Astrocyte (in vitro differentiated cells and primary cell): Measurements from ENCODE around the gene HMOX1. TPM values are rescaled to one million over a fixed set of nuclear protein-coding genes. Genes with fewer than 3 reads are reported as not detected.
"Not testable (repeated sequence)": the region's sequence is repeated elsewhere in the genome, so short reads cannot be mapped to it uniquely, and the experiment has no call there.

Experiments used
- DNase-seq: peaks from one replicate; pipeline ENCODE4 v3.0.0-alpha.2; 2010; ENCODE audit warnings: low read depth
- FAIRE-seq: peaks from 2 replicates; lab custom pipeline; 2011; peaks lifted over from hg19 to GRCh38; lab: Jason Lieb, UNC
- H2AFZ ChIP-seq: 2 replicates; pipeline ENCODE4 v1.6.0; 2012; ENCODE audit warnings: low read depth, low read length, inconsistent platforms
- H3K27ac ChIP-seq: 2 replicates; pipeline ENCODE4 v1.5.1; 2011; ENCODE audit warnings: low read depth, low read length, inconsistent platforms
- H3K27me3 ChIP-seq: 2 replicates; pipeline ENCODE4 v1.6.0; 2011; ENCODE audit warnings: low read length, inconsistent platforms; ENCODE audit not compliant: insufficient read depth
- H3K36me3 ChIP-seq: 2 replicates; pipeline ENCODE4 v1.5.1; 2011; ENCODE audit warnings: low read length, inconsistent platforms; ENCODE audit not compliant: insufficient read depth
- H3K4me1 ChIP-seq: 2 replicates; pipeline ENCODE4 v1.5.1; 2011; ENCODE audit warnings: low read length, inconsistent platforms; ENCODE audit not compliant: insufficient read depth
- H3K4me2 ChIP-seq: 2 replicates; pipeline ENCODE4 v1.6.0; 2012; ENCODE audit warnings: low read length, inconsistent platforms
- H3K4me3 ChIP-seq: 2 replicates; pipeline ENCODE4 v1.5.1; 2011; ENCODE audit warnings: low read depth, mild to moderate bottlenecking, low read length, inconsistent platforms; ENCODE audit not compliant: insufficient read depth
- H3K79me2 ChIP-seq: 2 replicates; pipeline ENCODE4 v1.6.0; 2012; ENCODE audit warnings: mild to moderate bottlenecking, low read length, inconsistent platforms; ENCODE audit not compliant: insufficient read depth
- H3K9ac ChIP-seq: 2 replicates; pipeline ENCODE4 v1.6.0; 2012; ENCODE audit warnings: mild to moderate bottlenecking, low read length, inconsistent platforms
- H3K9me3 ChIP-seq: 2 replicates; pipeline ENCODE4 v1.5.1; 2012; ENCODE audit warnings: low read depth, mild to moderate bottlenecking, low read length, inconsistent platforms; ENCODE audit not compliant: insufficient read depth
- H4K20me1 ChIP-seq: 2 replicates; pipeline ENCODE4 v1.6.0; 2012; ENCODE audit warnings: low read length, inconsistent platforms; ENCODE audit not compliant: insufficient read depth
- H3K27ac Mint-ChIP-seq: one replicate; pipeline ENCODE4 v1.8.0; 2021; ENCODE audit warnings: mild to moderate bottlenecking, mixed read lengths; ENCODE audit not compliant: unreplicated experiment
- H3K27me3 Mint-ChIP-seq: one replicate; pipeline ENCODE4 v1.8.0; 2021; ENCODE audit warnings: low read depth, mixed read lengths; ENCODE audit not compliant: unreplicated experiment
- H3K36me3 Mint-ChIP-seq: one replicate; pipeline ENCODE4 v1.8.0; 2021; ENCODE audit warnings: low read depth, mixed read lengths; ENCODE audit not compliant: unreplicated experiment
- H3K4me1 Mint-ChIP-seq: one replicate; pipeline ENCODE4 v1.8.0; 2021; ENCODE audit warnings: low read depth, mixed read lengths; ENCODE audit not compliant: unreplicated experiment
- H3K4me3 Mint-ChIP-seq: one replicate; pipeline ENCODE4 v1.8.0; 2021; ENCODE audit warnings: mild to moderate bottlenecking, moderate library complexity, mixed read lengths; ENCODE audit not compliant: unreplicated experiment
- H3K9me3 Mint-ChIP-seq: one replicate; pipeline ENCODE4 v1.8.0; 2021; ENCODE audit warnings: mild to moderate bottlenecking, mixed read lengths; ENCODE audit not compliant: unreplicated experiment
- CTCF ChIP-seq: IDR thresholded peaks from 2 replicates; pipeline ENCODE4 v1.5.1; 2011; ENCODE audit warnings: low read depth, mild to moderate bottlenecking, inconsistent platforms, low read length, moderate library complexity; ENCODE audit not compliant: insufficient read depth
- EZH2 ChIP-seq: IDR thresholded peaks from 2 replicates; pipeline ENCODE4 v1.6.1; 2012; ENCODE audit warnings: mild to moderate bottlenecking, low read length, inconsistent platforms; ENCODE audit not compliant: insufficient read depth
- total RNA-seq: library from RNA; stranded (reverse); gene quantifications from 2 replicates; pipeline ENCODE4 v1.2.1, GENCODE V29; 2021

The HMOX1 gene
- total RNA-seq, 1 donor from 2014 or later, result 17.0 TPM

- no peak overlapping the region for H3K9ac ChIP-seq
- no peaks in the 10 kb centered on the region for H3K9me3 Mint-ChIP-seq
- H3K27ac ChIP-seq, result no peak overlapping the region
- no peaks in the 10 kb centered on the region for H3K36me3 ChIP-seq
- H3K79me2 ChIP-seq, result no peaks in the 10 kb centered on the region
- no peak overlapping the region for H3K4me2 ChIP-seq
- H4K20me1 ChIP-seq, result no peaks in the 10 kb centered on the region
- H3K4me1 Mint-ChIP-seq, result no peaks in the 10 kb centered on the region
- no peak overlapping the region for H2AFZ ChIP-seq
- H3K4me3 Mint-ChIP-seq, result no peak overlapping the region
- no peaks in the 10 kb centered on the region for H3K4me1 ChIP-seq
- peaks cover 4% of the 10 kb centered on the region for H3K36me3 Mint-ChIP-seq
- H3K27me3 ChIP-seq, result no peaks in the 10 kb centered on the region
- no peak overlapping the region for H3K27ac Mint-ChIP-seq
- FAIRE-seq (no peak), DNase-seq (no peak)
- H3K4me3 ChIP-seq, result no peak overlapping the region
- no peak for TF ChIP-seq EZH2
- TF ChIP-seq CTCF, result no peak
- H3K27me3 Mint-ChIP-seq, result no peaks in the 10 kb centered on the region
- H3K9me3 ChIP-seq, result no peaks in the 10 kb centered on the region
These were observed 12.5 kb downstream of the HMOX1 start for GRCh38 chr22:35393116-35394010.

DNA sequence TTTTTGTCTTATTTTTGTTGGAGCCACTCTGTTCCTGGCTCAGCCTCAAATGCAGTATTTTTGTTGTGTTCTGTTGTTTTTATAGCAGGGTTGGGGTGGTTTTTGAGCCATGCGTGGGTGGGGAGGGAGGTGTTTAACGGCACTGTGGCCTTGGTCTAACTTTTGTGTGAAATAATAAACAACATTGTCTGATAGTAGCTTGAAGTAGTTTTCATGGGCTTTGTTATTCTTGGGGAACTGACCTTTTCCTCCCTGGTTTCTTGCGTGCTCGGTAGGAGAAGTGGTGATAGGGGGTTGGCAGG, 13.1 kb downstream of the HMOX1 start:
- H3K27ac Mint-ChIP-seq, result no peak overlapping the region
- Histone ChIP-seq H4K20me1 (no peaks in the 10 kb centered on the region), H3K4me1 (no peaks in the 10 kb centered on the region), H3K79me2 (no peaks in the 10 kb centered on the region), H3K27ac (no peak overlapping the region), H3K36me3 (no peaks in the 10 kb centered on the region), H2AFZ (no peak overlapping the region), H3K9me3 (no peaks in the 10 kb centered on the region), H3K4me2 (no peak overlapping the region), H3K27me3 (no peaks in the 10 kb centered on the region), H3K9ac (no peak overlapping the region), H3K4me3 (no peak overlapping the region)
- TF ChIP-seq CTCF, result no peak
- TF ChIP-seq EZH2, result no peak
- DNase-seq (no peak), FAIRE-seq (no peak)
- H3K27me3 Mint-ChIP-seq, result no peaks in the 10 kb centered on the region
- no peaks in the 10 kb centered on the region for H3K4me1 Mint-ChIP-seq
- no peak overlapping the region for H3K4me3 Mint-ChIP-seq
- H3K9me3 Mint-ChIP-seq, result no peaks in the 10 kb centered on the region
- H3K36me3 Mint-ChIP-seq, result peaks cover 4% of the 10 kb centered on the region

- no peaks in the 10 kb centered on the region for H4K20me1 ChIP-seq
- FAIRE-seq, result no peak
- H3K27me3 ChIP-seq, result no peaks in the 10 kb centered on the region
- peaks cover 4% of the 10 kb centered on the region for H3K4me1 Mint-ChIP-seq
- H3K9me3 ChIP-seq, result no peaks in the 10 kb centered on the region
- H3K36me3 Mint-ChIP-seq, result peaks cover 3% of the 10 kb centered on the region
- no peak overlapping the region for H3K4me2 ChIP-seq
- TF ChIP-seq EZH2 (no peak), CTCF (no peak)
- H3K9ac ChIP-seq, result no peak overlapping the region
- no peaks in the 10 kb centered on the region for H3K9me3 Mint-ChIP-seq
- H3K4me3 Mint-ChIP-seq, result no peak overlapping the region
- no peak overlapping the region for H3K27ac ChIP-seq
- H3K36me3 ChIP-seq, result no peaks in the 10 kb centered on the region
- no peaks in the 10 kb centered on the region for H3K27me3 Mint-ChIP-seq
- no peak overlapping the region for H2AFZ ChIP-seq
- no peak overlapping the region for H3K4me3 ChIP-seq
- DNase-seq, result no peak
- H3K27ac Mint-ChIP-seq, result no peak overlapping the region
- H3K79me2 ChIP-seq, result no peaks in the 10 kb centered on the region
- H3K4me1 ChIP-seq, result no peaks in the 10 kb centered on the region
These were observed 14.1 kb downstream of the HMOX1 start for GRCh38 chr22:35394810-35395563.

DNA sequence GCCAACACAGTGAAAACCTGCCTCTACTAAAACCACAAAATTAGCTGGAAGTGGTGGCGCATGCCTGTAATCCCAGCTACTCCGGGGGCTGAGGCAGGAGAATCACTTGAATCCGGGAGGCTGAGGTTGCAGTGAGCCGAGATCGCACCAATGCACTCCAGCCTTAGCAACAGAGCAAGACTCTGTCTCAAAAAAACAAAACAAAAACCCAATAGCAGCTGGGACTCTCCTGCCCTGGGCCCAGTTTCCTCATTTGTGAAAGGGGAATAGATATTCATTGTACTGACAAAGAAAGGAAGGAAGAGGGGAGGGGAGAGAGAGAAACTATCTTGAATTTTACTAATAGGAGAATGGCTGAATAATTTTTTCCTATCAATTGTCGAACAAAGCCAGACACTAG, 15.7 kb downstream of the HMOX1 start:
- H3K4me2 ChIP-seq, FAIRE-seq, H2AFZ ChIP-seq, H4K20me1 ChIP-seq, H3K36me3 Mint-ChIP-seq, H3K9me3 Mint-ChIP-seq, H3K9ac ChIP-seq, H3K4me3 ChIP-seq, H3K36me3 ChIP-seq, H3K27ac ChIP-seq, H3K4me1 Mint-ChIP-seq, H3K27me3 Mint-ChIP-seq, H3K79me2 ChIP-seq, H3K27ac Mint-ChIP-seq, DNase-seq, H3K27me3 ChIP-seq, H3K9me3 ChIP-seq, H3K4me3 Mint-ChIP-seq: not testable (repeated sequence)
- H3K4me1 ChIP-seq, result peaks cover 11% of the 10 kb centered on the region
